ENCODE results near the gene FAM114A1.

FAM114A1 gene

GRCh38 chr4:38958453-38959190 is 91.0 kb downstream of the FAM114A1 start:
- TF ChIP-seq POLR2AphosphoS5 (IDR thresholded peaks at IDR 0.05; ENCODE audit: low read depth, low read length) = no peak
- no peak for TF ChIP-seq FOXP2 (optimal IDR thresholded peaks at IDR 0.05; ENCODE audit: borderline replicate concordance, extremely low read depth, extremely low read length, insufficient read depth)
- no peak for TF ChIP-seq SIN3A (IDR thresholded peaks at IDR 0.05; ENCODE audit: borderline replicate concordance, insufficient read depth, low read length)
- TF ChIP-seq TAF1 (IDR thresholded peaks at IDR 0.05; ENCODE audit: borderline replicate concordance, insufficient read depth, low read length) = no peak
- no peak for TF ChIP-seq REST (IDR thresholded peaks at IDR 0.05; ENCODE audit: insufficient read depth in 1 of 2, low read depth in 2 of 2, low read length in 2 of 2)

- TF ChIP-seq POLR2AphosphoS5 (IDR thresholded peaks at IDR 0.05; ENCODE audit: low read depth, low read length) (no peak), SIN3A (IDR thresholded peaks at IDR 0.05; ENCODE audit: borderline replicate concordance, insufficient read depth, low read length) (no peak), FOXP2 (optimal IDR thresholded peaks at IDR 0.05; ENCODE audit: borderline replicate concordance, extremely low read depth, extremely low read length, insufficient read depth) (peak; percentile 65), TAF1 (IDR thresholded peaks at IDR 0.05; ENCODE audit: borderline replicate concordance, insufficient read depth, low read length) (no peak)
These were observed 97.6 kb downstream of the FAM114A1 start for GRCh38 chr4:38964942-38965775.

GRCh38 chr4:38965866-38966265 is 98.3 kb downstream of the FAM114A1 start:
- no peak for TF ChIP-seq REST (IDR thresholded peaks at IDR 0.05; ENCODE audit: insufficient read depth in 1 of 2, low read depth in 2 of 2, low read length in 2 of 2)
- no peak for TF ChIP-seq POLR2AphosphoS5 (IDR thresholded peaks at IDR 0.05; ENCODE audit: low read depth, low read length)
- TF ChIP-seq FOXP2 (optimal IDR thresholded peaks at IDR 0.05; ENCODE audit: borderline replicate concordance, extremely low read depth, extremely low read length, insufficient read depth) = no peak
- TF ChIP-seq SIN3A (IDR thresholded peaks at IDR 0.05; ENCODE audit: borderline replicate concordance, insufficient read depth, low read length) = no peak
- no peak for TF ChIP-seq TAF1 (IDR thresholded peaks at IDR 0.05; ENCODE audit: borderline replicate concordance, insufficient read depth, low read length)

- no peak for TF ChIP-seq REST (IDR thresholded peaks at IDR 0.05; ENCODE audit: insufficient read depth in 1 of 2, low read depth in 2 of 2, low read length in 2 of 2)
- no peak for TF ChIP-seq TAF1 (IDR thresholded peaks at IDR 0.05; ENCODE audit: borderline replicate concordance, insufficient read depth, low read length)
- TF ChIP-seq FOXP2 (optimal IDR thresholded peaks at IDR 0.05; ENCODE audit: borderline replicate concordance, extremely low read depth, extremely low read length, insufficient read depth) = no peak
- TF ChIP-seq SIN3A (IDR thresholded peaks at IDR 0.05; ENCODE audit: borderline replicate concordance, insufficient read depth, low read length) = no peak
- TF ChIP-seq POLR2AphosphoS5 (IDR thresholded peaks at IDR 0.05; ENCODE audit: low read depth, low read length) = no peak
These were observed 99.9 kb downstream of the FAM114A1 start for GRCh38 chr4:38967260-38968095.

- TF ChIP-seq POLR2AphosphoS5 (IDR thresholded peaks at IDR 0.05; ENCODE audit: low read depth, low read length) (no peak), FOXP2 (optimal IDR thresholded peaks at IDR 0.05; ENCODE audit: borderline replicate concordance, extremely low read depth, extremely low read length, insufficient read depth) (no peak), TAF1 (IDR thresholded peaks at IDR 0.05; ENCODE audit: borderline replicate concordance, insufficient read depth, low read length) (no peak), REST (IDR thresholded peaks at IDR 0.05; ENCODE audit: insufficient read depth in 1 of 2, low read depth in 2 of 2, low read length in 2 of 2) (no peak), SIN3A (IDR thresholded peaks at IDR 0.05; ENCODE audit: borderline replicate concordance, insufficient read depth, low read length) (no peak)
These were observed 101.1 kb downstream of the FAM114A1 start for GRCh38 chr4:38968668-38969067.
